Measurements from ENCODE around the gene PLIN3. TPM values are rescaled to one million over a fixed set of nuclear protein-coding genes. Genes with fewer than 3 reads are reported as not detected.
"Not testable (repeated sequence)": the region's sequence is repeated elsewhere in the genome, so short reads cannot be mapped to it uniquely, and the experiment has no call there.

The PLIN3 gene
- total and polyA plus RNA-seq, 9 donors, result 26.8 to 52.9 (median 44.6) TPM

DNA sequence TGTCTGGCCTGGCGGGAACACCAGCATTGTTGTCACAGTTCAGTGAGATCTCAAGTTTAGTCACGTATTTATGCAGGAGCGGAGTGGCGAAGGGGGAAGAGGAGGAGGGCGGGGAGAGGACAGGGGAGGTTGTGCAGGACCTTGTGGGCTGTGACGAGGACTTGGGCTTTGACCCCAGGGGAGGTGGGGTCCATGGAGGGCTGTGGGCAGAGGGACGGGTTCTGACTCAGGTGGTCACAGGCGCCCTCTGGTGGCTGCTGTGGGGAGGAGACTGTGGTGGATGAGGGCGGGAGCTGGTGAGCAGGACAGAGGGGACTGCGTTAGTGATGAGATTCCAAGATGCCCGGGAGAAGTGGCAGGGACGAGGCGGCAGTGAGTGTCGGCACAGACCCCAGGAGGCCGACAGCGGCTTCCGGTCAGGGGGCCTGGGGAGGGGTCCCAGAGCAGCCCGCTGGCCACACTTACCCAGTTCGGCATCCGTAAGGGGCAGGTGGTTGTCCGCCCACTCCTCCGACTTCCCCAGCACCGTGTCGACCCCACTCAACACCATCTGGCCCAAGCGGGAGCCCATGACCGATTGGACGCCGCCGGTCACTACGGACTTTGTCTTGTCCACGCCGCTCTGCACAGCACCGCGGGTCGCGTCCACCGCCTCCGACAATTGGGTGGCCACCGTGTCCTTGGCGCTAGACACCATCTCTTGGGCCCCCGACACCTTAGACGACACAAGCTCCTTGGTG, 15.7 kb downstream of the PLIN3 start:
- H3K9me3 ChIP-seq (replicated peaks; ENCODE audit: control insufficient read depth, low read depth, low read length), result no peaks in the 10 kb centered on the region
- H3K4me3 ChIP-seq (ENCODE audit: low read length), result no peak overlapping the region
- peak; percentile 56 for DNase-seq
- peaks cover 67% of the 10 kb centered on the region for H3K36me3 ChIP-seq (ENCODE audit: control insufficient read depth, insufficient read depth, low read length)
- H3K27ac ChIP-seq (ENCODE audit: low read length), result no peak overlapping the region
- no peaks in the 10 kb centered on the region for H3K27me3 ChIP-seq (ENCODE audit: control insufficient read depth, insufficient read depth, low read length)
- no peaks in the 10 kb centered on the region for H3K4me1 ChIP-seq (ENCODE audit: control insufficient read depth, insufficient read depth, low read length)
- WGBS (ENCODE audit: insufficient coverage), result 81% methylated on average over 38 of the region's 42 CpGs

DNA sequence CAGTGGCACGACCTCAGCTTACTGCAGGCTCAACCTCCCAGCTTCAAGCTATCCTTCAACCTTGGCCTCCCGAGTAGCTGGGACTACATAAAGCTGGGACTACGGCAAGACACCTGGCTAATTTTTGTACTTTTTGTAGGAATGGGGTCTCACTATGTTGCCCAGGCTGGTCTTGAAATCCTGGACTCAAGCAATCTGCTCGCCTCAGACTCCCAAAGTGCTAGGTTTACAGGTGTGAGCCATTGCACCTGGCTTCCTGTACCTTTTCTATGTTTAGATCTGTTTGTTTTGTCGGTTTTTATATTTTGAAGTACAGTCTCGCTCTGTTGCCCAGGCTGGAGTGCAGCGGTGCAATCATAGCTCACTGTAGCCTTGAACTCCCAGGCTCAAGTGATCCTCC, 18.4 kb downstream of the PLIN3 start:
- Histone ChIP-seq H3K27me3 (ENCODE audit: control insufficient read depth, insufficient read depth, low read length) (no peaks in the 10 kb centered on the region), H3K4me1 (ENCODE audit: control insufficient read depth, insufficient read depth, low read length) (no peaks in the 10 kb centered on the region), H3K4me3 (ENCODE audit: low read length) (no peak overlapping the region), H3K36me3 (ENCODE audit: control insufficient read depth, insufficient read depth, low read length) (peaks cover 58% of the 10 kb centered on the region), H3K27ac (ENCODE audit: low read length) (no peak overlapping the region), H3K9me3 (replicated peaks; ENCODE audit: control insufficient read depth, low read depth, low read length) (no peaks in the 10 kb centered on the region)
- no peak for DNase-seq
- 83% methylated on average over 2 of the region's 7 CpGs for WGBS (ENCODE audit: insufficient coverage)

DNA sequence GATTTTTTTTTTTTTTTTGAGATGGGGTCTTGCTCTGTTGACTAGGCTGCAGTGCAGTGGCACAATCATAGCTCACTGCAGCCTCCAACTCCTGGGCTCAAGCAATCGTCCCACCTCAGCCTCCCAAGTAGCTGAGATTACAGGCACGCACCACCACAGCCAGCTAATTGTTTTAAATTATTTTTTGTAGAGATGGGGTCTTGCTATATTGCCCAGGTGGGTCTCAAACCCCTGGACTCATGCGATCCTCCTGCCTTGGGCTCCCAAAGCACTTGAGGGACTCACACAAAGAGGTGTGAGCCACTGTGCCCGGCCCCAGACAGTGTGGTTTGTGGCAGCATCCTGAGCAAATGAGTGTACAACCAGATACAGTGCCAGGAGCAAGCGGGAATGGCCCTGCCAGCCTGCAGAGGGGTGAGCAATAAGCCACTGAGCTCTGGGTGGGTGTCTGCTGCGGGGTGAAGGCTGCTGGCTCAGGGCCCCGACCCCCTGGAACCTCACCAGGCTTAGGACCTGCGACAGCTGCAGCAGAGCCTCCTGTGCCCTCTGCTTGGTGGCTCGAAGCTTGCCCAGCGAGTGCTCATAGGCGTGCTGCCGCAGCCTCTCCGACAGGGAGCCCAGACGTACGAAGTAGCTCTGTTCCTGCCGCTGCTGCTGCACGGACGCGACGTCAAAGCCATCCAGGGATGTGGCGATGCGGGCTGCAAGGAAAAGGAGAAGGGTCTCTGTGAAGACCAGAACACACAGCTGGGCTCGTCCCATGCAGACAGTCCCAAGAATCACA, 20.1 kb downstream of the PLIN3 start:
- H3K4me1 ChIP-seq (ENCODE audit: control insufficient read depth, insufficient read depth, low read length), result no peaks in the 10 kb centered on the region
- WGBS (ENCODE audit: insufficient coverage), result 95% methylated on average over 16 of the region's 23 CpGs
- no peak overlapping the region for H3K27ac ChIP-seq (ENCODE audit: low read length)
- no peak for DNase-seq
- H3K9me3 ChIP-seq (replicated peaks; ENCODE audit: control insufficient read depth, low read depth, low read length), result no peaks in the 10 kb centered on the region
- H3K27me3 ChIP-seq (ENCODE audit: control insufficient read depth, insufficient read depth, low read length), result no peaks in the 10 kb centered on the region
- H3K36me3 ChIP-seq (ENCODE audit: control insufficient read depth, insufficient read depth, low read length), result peaks cover 61% of the 10 kb centered on the region
- no peak overlapping the region for H3K4me3 ChIP-seq (ENCODE audit: low read length)

DNA sequence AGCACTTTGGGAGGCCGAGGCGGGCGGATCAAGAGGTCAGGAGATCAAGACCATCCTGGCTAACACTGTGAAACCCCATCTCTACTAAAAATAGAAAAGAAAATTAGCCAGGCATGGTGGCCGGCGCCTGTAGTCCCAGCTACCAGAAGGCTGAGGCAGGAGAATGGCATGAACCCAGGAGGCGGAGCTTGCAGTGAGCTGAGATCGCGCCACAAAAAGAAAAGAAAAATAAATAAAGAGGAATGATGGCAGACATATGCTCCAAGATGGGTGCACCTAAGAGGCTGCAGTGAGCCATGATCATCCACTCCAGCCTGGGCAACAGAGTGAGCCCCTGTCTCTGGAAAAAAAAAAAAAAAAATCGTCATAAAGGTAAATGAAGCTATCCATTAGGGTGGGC, 21.5 kb downstream of the PLIN3 start:
- H3K36me3 ChIP-seq (ENCODE audit: control insufficient read depth, insufficient read depth, low read length), result peaks cover 59% of the 10 kb centered on the region
- not testable (repeated sequence) for H3K27me3 ChIP-seq (ENCODE audit: control insufficient read depth, insufficient read depth, low read length); H3K4me3 ChIP-seq (ENCODE audit: low read length); H3K27ac ChIP-seq (ENCODE audit: low read length); H3K9me3 ChIP-seq (replicated peaks; ENCODE audit: control insufficient read depth, low read depth, low read length); DNase-seq; H3K4me1 ChIP-seq (ENCODE audit: control insufficient read depth, insufficient read depth, low read length)
- 94% methylated on average over 5 of the region's 9 CpGs for WGBS (ENCODE audit: insufficient coverage)

DNA sequence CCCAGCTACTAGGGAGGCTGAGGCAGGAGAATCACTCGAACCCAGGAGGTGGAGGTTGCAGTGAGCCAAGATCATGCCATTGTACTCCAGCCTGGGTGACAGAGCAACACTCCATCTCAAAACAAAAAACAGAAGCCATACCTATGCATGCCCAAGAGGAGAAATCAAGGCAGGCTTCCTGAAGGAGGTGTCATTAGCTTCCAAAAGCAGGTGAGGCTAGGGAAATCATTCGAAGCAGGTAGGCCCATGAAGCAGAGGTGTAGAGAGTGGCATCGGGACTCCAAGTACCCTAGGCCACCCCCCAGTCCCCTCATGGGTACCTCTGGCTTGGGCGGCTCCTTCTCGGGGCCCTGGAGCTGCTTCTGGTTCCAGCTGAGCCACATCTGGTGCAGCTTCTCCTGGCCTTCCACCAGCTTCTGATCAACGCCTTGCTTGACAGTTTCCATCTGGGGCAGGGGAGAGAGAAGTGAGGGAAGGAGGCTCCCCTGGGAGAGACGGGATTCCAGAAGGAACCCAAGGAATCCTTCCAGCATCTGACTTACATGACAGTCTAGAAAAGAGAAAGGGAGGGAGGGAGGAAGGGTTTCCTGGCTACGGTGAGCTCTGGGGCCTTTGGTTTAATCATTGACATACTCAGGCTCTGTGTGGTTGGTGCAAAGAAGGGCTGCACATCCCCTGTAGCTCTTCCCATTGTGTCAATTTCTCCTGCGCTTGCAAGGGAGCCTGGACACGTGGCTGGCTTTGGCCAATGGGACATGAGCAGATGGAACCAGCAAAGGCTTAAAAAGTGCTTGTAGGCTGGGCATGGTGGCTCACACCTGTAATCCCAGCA, 22.9 kb downstream of the PLIN3 start:
- Histone ChIP-seq H3K4me3 (ENCODE audit: low read length) (no peak overlapping the region), H3K36me3 (ENCODE audit: control insufficient read depth, insufficient read depth, low read length) (peaks cover 60% of the 10 kb centered on the region), H3K9me3 (replicated peaks; ENCODE audit: control insufficient read depth, low read depth, low read length) (no peaks in the 10 kb centered on the region), H3K27ac (ENCODE audit: low read length) (no peak overlapping the region), H3K27me3 (ENCODE audit: control insufficient read depth, insufficient read depth, low read length) (no peaks in the 10 kb centered on the region), H3K4me1 (ENCODE audit: control insufficient read depth, insufficient read depth, low read length) (no peaks in the 10 kb centered on the region)
- peak; percentile 62 for DNase-seq
- 86% methylated on average over 4 of the region's 10 CpGs for WGBS (ENCODE audit: insufficient coverage)

DNA sequence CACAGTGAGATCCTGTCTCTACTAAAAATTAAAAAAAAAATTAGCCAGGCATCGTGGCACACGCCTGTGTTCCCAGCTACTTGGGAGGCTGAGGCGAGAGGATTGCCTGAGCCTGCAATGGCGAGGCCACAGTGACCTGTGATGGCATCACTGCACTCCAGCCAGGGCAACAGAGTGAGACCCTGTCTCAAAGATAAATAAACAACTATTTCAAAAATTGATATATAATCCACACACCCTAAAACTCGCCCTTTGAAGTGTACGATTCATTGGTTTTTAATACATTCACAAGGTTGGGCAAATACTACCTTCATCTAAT, 23.9 kb downstream of the PLIN3 start:
- Histone ChIP-seq H3K27me3 (ENCODE audit: control insufficient read depth, insufficient read depth, low read length) (no peaks in the 10 kb centered on the region), H3K4me1 (ENCODE audit: control insufficient read depth, insufficient read depth, low read length) (no peaks in the 10 kb centered on the region), H3K36me3 (ENCODE audit: control insufficient read depth, insufficient read depth, low read length) (peaks cover 63% of the 10 kb centered on the region), H3K27ac (ENCODE audit: low read length) (no peak overlapping the region), H3K9me3 (replicated peaks; ENCODE audit: control insufficient read depth, low read depth, low read length) (no peaks in the 10 kb centered on the region), H3K4me3 (ENCODE audit: low read length) (no peak overlapping the region)
- 86% methylated on average over 6 of the region's 6 CpGs for WGBS (ENCODE audit: insufficient coverage)
- DNase-seq, result no peak

DNA sequence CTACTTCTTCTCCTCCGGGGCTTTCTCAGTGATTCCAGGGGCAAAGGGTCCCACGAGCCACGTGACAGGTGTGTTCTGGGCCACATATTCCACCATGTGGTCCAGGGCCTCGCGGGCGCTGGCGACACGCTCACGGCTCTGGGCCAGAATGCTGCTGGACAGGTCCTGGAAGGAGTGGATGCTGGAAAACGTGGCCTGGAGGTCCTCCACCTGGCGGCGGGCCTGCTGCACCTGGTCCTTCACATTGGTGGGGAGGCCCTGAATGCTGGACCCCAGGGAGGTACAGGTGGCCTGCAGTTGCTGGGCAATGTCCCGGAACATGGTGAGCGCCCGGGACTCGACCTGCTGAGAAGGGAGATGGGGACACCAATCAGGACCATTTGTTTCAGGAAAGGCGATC, 28.3 kb downstream of the PLIN3 start:
- DNase-seq, result no peak
- H3K27me3 ChIP-seq (ENCODE audit: control insufficient read depth, insufficient read depth, low read length), result no peaks in the 10 kb centered on the region
- no peak overlapping the region for H3K27ac ChIP-seq (ENCODE audit: low read length)
- no peaks in the 10 kb centered on the region for H3K4me1 ChIP-seq (ENCODE audit: control insufficient read depth, insufficient read depth, low read length)
- 93% methylated on average over 17 of the region's 17 CpGs for WGBS (ENCODE audit: insufficient coverage)
- H3K9me3 ChIP-seq (replicated peaks; ENCODE audit: control insufficient read depth, low read depth, low read length), result no peaks in the 10 kb centered on the region
- peaks cover 50% of the 10 kb centered on the region for H3K36me3 ChIP-seq (ENCODE audit: control insufficient read depth, insufficient read depth, low read length)
- no peak overlapping the region for H3K4me3 ChIP-seq (ENCODE audit: low read length)

DNA sequence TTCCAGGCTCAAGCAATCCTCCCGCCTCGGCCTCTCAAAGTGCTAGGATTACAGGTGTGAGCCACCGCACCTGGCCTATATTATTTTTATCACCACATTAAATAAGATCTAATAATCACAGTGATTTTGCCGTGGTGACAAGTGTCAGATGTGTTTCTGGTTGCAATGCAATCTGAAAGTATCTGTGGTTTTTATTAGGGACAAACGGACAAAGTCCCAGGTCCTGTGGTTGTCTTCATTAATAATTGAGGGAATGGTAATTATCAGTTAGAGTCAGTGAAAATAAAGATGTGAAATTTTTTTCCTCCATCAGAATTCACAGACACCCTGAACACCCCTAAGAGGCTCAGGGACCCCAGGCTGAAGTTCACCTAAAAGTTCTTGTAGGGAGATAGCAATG, 34.7 kb downstream of the PLIN3 start:
- Histone ChIP-seq H3K9me3 (replicated peaks; ENCODE audit: control insufficient read depth, low read depth, low read length) (no peaks in the 10 kb centered on the region), H3K4me3 (ENCODE audit: low read length) (no peak overlapping the region), H3K4me1 (ENCODE audit: control insufficient read depth, insufficient read depth, low read length) (peaks cover 8% of the 10 kb centered on the region), H3K27ac (ENCODE audit: low read length) (no peak overlapping the region), H3K27me3 (ENCODE audit: control insufficient read depth, insufficient read depth, low read length) (no peaks in the 10 kb centered on the region), H3K36me3 (ENCODE audit: control insufficient read depth, insufficient read depth, low read length) (peaks cover 7% of the 10 kb centered on the region)
- no peak for DNase-seq
- WGBS (ENCODE audit: insufficient coverage), result no CpG with 5 or more reads among the region's 5 CpGs

DNA sequence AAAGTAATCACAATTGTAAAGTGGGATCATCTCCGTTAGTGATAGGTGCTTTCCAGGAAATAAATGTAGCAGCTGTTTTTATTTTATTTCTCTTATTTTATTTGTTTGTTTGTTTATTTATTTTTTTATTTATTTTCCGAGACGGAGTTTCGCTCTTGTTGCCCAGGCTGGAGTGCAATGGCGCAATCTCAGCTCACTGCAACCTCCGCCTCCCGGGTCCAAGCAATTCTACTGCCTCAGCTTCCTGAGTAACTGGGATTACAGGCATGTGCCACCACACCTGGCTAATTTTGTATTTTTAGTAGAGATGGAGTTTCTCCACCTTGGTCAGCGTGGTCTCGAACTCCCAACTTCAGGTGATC, 35.5 kb downstream of the PLIN3 start:
- not testable (repeated sequence) for H3K27me3 ChIP-seq (ENCODE audit: control insufficient read depth, insufficient read depth, low read length); H3K4me1 ChIP-seq (ENCODE audit: control insufficient read depth, insufficient read depth, low read length); DNase-seq; H3K9me3 ChIP-seq (replicated peaks; ENCODE audit: control insufficient read depth, low read depth, low read length); H3K36me3 ChIP-seq (ENCODE audit: control insufficient read depth, insufficient read depth, low read length)
- whole genome bisulfite sequencing (ENCODE audit: insufficient coverage), result no CpG with 5 or more reads among the region's 9 CpGs
- Histone ChIP-seq H3K4me3 (ENCODE audit: low read length) (peak overlapping the region; percentile 92), H3K27ac (ENCODE audit: low read length) (peak overlapping the region; percentile 65)

DNA sequence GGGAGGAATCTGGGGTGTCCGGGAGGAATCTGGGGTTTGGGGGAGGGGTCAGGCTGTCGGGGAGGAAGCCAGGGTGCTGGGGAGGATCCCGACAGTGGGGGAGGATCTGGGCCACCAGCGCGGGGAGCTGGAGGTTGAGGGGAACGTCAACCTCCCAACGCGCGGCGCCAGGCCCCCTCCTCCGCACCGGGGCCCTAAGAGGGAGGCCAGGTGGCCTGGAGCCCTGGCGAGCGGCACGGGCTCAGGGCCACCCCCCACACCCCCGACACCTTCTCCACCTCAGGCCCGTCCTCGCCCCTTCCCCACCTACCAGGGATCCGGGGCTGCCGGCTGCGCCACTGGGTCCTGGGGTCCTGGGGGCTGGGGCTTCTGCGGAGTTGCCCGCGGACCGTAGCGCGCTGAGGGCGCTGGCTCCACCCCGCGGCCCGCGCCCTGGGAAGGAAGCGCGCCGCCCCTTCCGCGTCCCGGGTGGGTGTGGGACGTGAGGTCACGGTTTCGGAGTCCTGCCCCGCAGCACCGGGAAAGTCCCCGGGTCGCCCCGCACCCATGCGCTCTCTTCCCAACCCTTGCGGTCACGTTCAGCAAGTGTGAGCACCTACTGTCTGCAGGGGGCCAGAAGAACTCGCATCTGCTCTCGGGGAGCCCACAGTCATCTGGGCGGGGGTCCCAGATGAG, 36.0 kb downstream of the PLIN3 start, which contains the start of gene TICAM1:
Gene TICAM1 (minus strand): TSS at position 409 of the 675 bp plus-strand sequence. CDS start 13,335 bp downstream, outside the sequence.
- Histone ChIP-seq H3K4me3 (ENCODE audit: low read length) (peak within 1 kb of the TSS; percentile 92), H3K4me1 (ENCODE audit: control insufficient read depth, insufficient read depth, low read length) (peaks cover 8% of the 10 kb centered on the region), H3K36me3 (ENCODE audit: control insufficient read depth, insufficient read depth, low read length) (no peaks in the 10 kb centered on the region), H3K9me3 (replicated peaks; ENCODE audit: control insufficient read depth, low read depth, low read length) (no peaks in the 10 kb centered on the region), H3K27ac (ENCODE audit: low read length) (peak within 1 kb of the TSS; percentile 72), H3K27me3 (ENCODE audit: control insufficient read depth, insufficient read depth, low read length) (no peaks in the 10 kb centered on the region)
- under 1% methylated on average over 43 of the region's 52 CpGs for WGBS (ENCODE audit: insufficient coverage)
- DNase-seq, result peak; percentile 82

Data from muscle of leg (tissue), 11 donors.